ENCODE data around the gene TCEAL3.
"Not testable (repeated sequence)": the region's sequence is repeated elsewhere in the genome, so short reads cannot be mapped to it uniquely, and the experiment has no call there.

Gene TCEAL3

GRCh38 chrX:103586314-103586646 is 21.5 kb upstream of the TCEAL3 start:
- Histone ChIP-seq H3K9me3 (ENCODE audit: control insufficient read depth, insufficient read depth, low read length) (no peaks in the 10 kb centered on the region), H3K4me1 (ENCODE audit: control insufficient read depth, insufficient read depth, low read length) (no peaks in the 10 kb centered on the region), H3K27me3 (ENCODE audit: control insufficient read depth, insufficient read depth, low read length) (no peaks in the 10 kb centered on the region), H3K36me3 (ENCODE audit: control insufficient read depth, insufficient read depth, low read length) (no peaks in the 10 kb centered on the region; the same call in 1 of the 2 replicates), H3K27ac (ENCODE audit: low read length) (no peak overlapping the region), H3K4me3 (ENCODE audit: low read length) (peak overlapping the region; percentile 93; the same call in 1 of the 2 replicates)
- WGBS (ENCODE audit: insufficient coverage, insufficient read length), result no CpG with 5 or more reads among the region's 5 CpGs
- DNase-seq (ENCODE audit: low read depth, low spot score), result no peak

GRCh38 chrX:103586659-103587058 is 21.1 kb upstream of the TCEAL3 start:
- no peaks in the 10 kb centered on the region for H3K27me3 ChIP-seq (ENCODE audit: control insufficient read depth, insufficient read depth, low read length)
- H3K36me3 ChIP-seq (ENCODE audit: control insufficient read depth, insufficient read depth, low read length), result no peaks in the 10 kb centered on the region; the same call in 1 of the 2 replicates
- H3K27ac ChIP-seq (ENCODE audit: low read length), result no peak overlapping the region
- H3K9me3 ChIP-seq (ENCODE audit: control insufficient read depth, insufficient read depth, low read length), result no peaks in the 10 kb centered on the region
- WGBS (ENCODE audit: insufficient coverage, insufficient read length), result no CpG with 5 or more reads among the region's 4 CpGs
- no peaks in the 10 kb centered on the region for H3K4me1 ChIP-seq (ENCODE audit: control insufficient read depth, insufficient read depth, low read length)
- DNase-seq (ENCODE audit: low read depth, low spot score), result no peak
- H3K4me3 ChIP-seq (ENCODE audit: low read length), result no peak overlapping the region

GRCh38 chrX:103592295-103592694 is 15.5 kb upstream of the TCEAL3 start:
- H3K4me1 ChIP-seq (ENCODE audit: control insufficient read depth, insufficient read depth, low read length); H3K27ac ChIP-seq (ENCODE audit: low read length); H3K27me3 ChIP-seq (ENCODE audit: control insufficient read depth, insufficient read depth, low read length); DNase-seq (ENCODE audit: low read depth, low spot score); H3K9me3 ChIP-seq (ENCODE audit: control insufficient read depth, insufficient read depth, low read length); H3K36me3 ChIP-seq (ENCODE audit: control insufficient read depth, insufficient read depth, low read length); H3K4me3 ChIP-seq (ENCODE audit: low read length): not testable (repeated sequence)
- no CpG with 5 or more reads among the region's 1 CpG for WGBS (ENCODE audit: insufficient coverage, insufficient read length)

- DNase-seq (ENCODE audit: low read depth, low spot score); H3K27ac ChIP-seq (ENCODE audit: low read length); H3K4me1 ChIP-seq (ENCODE audit: control insufficient read depth, insufficient read depth, low read length); H3K9me3 ChIP-seq (ENCODE audit: control insufficient read depth, insufficient read depth, low read length); H3K27me3 ChIP-seq (ENCODE audit: control insufficient read depth, insufficient read depth, low read length); H3K36me3 ChIP-seq (ENCODE audit: control insufficient read depth, insufficient read depth, low read length); H3K4me3 ChIP-seq (ENCODE audit: low read length): not testable (repeated sequence)
- WGBS (ENCODE audit: insufficient coverage, insufficient read length), result no CpG with 5 or more reads among the region's 6 CpGs
Measured at GRCh38 chrX:103595202-103595601, 12.6 kb upstream of the TCEAL3 start.

GRCh38 chrX:103608306-103608963 is 672 bp downstream of the TCEAL3 start:
- Histone ChIP-seq H3K27me3 (ENCODE audit: control insufficient read depth, insufficient read depth, low read length) (no peaks in the 10 kb centered on the region), H3K4me1 (ENCODE audit: control insufficient read depth, insufficient read depth, low read length) (no peaks in the 10 kb centered on the region), H3K9me3 (ENCODE audit: control insufficient read depth, insufficient read depth, low read length) (no peaks in the 10 kb centered on the region), H3K27ac (ENCODE audit: low read length) (no peak overlapping the region), H3K4me3 (ENCODE audit: low read length) (peak overlapping the region; percentile 75; the same call in 1 of the 2 replicates), H3K36me3 (ENCODE audit: control insufficient read depth, insufficient read depth, low read length) (no peaks in the 10 kb centered on the region)
- no peak for DNase-seq (ENCODE audit: low read depth, low spot score)
- WGBS (ENCODE audit: insufficient coverage, insufficient read length), result no CpG with 5 or more reads among the region's 21 CpGs

- Histone ChIP-seq H3K27ac (ENCODE audit: low read length) (no peak overlapping the region), H3K27me3 (ENCODE audit: control insufficient read depth, insufficient read depth, low read length) (no peaks in the 10 kb centered on the region), H3K36me3 (ENCODE audit: control insufficient read depth, insufficient read depth, low read length) (no peaks in the 10 kb centered on the region), H3K4me1 (ENCODE audit: control insufficient read depth, insufficient read depth, low read length) (no peaks in the 10 kb centered on the region), H3K4me3 (ENCODE audit: low read length) (no peak overlapping the region), H3K9me3 (ENCODE audit: control insufficient read depth, insufficient read depth, low read length) (no peaks in the 10 kb centered on the region)
- no CpG with 5 or more reads among the region's 1 CpG for WGBS (ENCODE audit: insufficient coverage, insufficient read length)
- DNase-seq (ENCODE audit: low read depth, low spot score), result no peak
Measured at GRCh38 chrX:103610282-103610681, 2.5 kb downstream of the TCEAL3 start.

- H3K27me3 ChIP-seq (ENCODE audit: control insufficient read depth, insufficient read depth, low read length), result no peaks in the 10 kb centered on the region
- no peaks in the 10 kb centered on the region for H3K9me3 ChIP-seq (ENCODE audit: control insufficient read depth, insufficient read depth, low read length)
- DNase-seq (ENCODE audit: low read depth, low spot score), result no peak
- no peak overlapping the region for H3K4me3 ChIP-seq (ENCODE audit: low read length)
- no CpG with 5 or more reads among the region's 1 CpG for WGBS (ENCODE audit: insufficient coverage, insufficient read length)
- no peaks in the 10 kb centered on the region for H3K4me1 ChIP-seq (ENCODE audit: control insufficient read depth, insufficient read depth, low read length)
- H3K36me3 ChIP-seq (ENCODE audit: control insufficient read depth, insufficient read depth, low read length), result no peaks in the 10 kb centered on the region
- no peak overlapping the region for H3K27ac ChIP-seq (ENCODE audit: low read length)
Measured at GRCh38 chrX:103613362-103613890, 5.7 kb downstream of the TCEAL3 start.

GRCh38 chrX:103614999-103615398 is 7.2 kb downstream of the TCEAL3 start:
- Histone ChIP-seq H3K36me3 (ENCODE audit: control insufficient read depth, insufficient read depth, low read length) (no peaks in the 10 kb centered on the region), H3K4me1 (ENCODE audit: control insufficient read depth, insufficient read depth, low read length) (no peaks in the 10 kb centered on the region), H3K27ac (ENCODE audit: low read length) (no peak overlapping the region), H3K9me3 (ENCODE audit: control insufficient read depth, insufficient read depth, low read length) (no peaks in the 10 kb centered on the region), H3K27me3 (ENCODE audit: control insufficient read depth, insufficient read depth, low read length) (no peaks in the 10 kb centered on the region), H3K4me3 (ENCODE audit: low read length) (no peak overlapping the region)
- DNase-seq (ENCODE audit: low read depth, low spot score), result no peak
- WGBS (ENCODE audit: insufficient coverage, insufficient read length), result no CpG with 5 or more reads among the region's 1 CpG

- no peak overlapping the region for H3K27ac ChIP-seq (ENCODE audit: low read length)
- H3K9me3 ChIP-seq (ENCODE audit: control insufficient read depth, insufficient read depth, low read length), result no peaks in the 10 kb centered on the region
- H3K36me3 ChIP-seq (ENCODE audit: control insufficient read depth, insufficient read depth, low read length), result no peaks in the 10 kb centered on the region
- no peak for DNase-seq (ENCODE audit: low read depth, low spot score)
- no peaks in the 10 kb centered on the region for H3K27me3 ChIP-seq (ENCODE audit: control insufficient read depth, insufficient read depth, low read length)
- H3K4me1 ChIP-seq (ENCODE audit: control insufficient read depth, insufficient read depth, low read length), result no peaks in the 10 kb centered on the region
- H3K4me3 ChIP-seq (ENCODE audit: low read length), result no peak overlapping the region
Measured at GRCh38 chrX:103615781-103616371, 8.1 kb downstream of the TCEAL3 start.

- no CpG with 5 or more reads among the region's 1 CpG for WGBS (ENCODE audit: insufficient coverage, insufficient read length)
- no peaks in the 10 kb centered on the region for H3K9me3 ChIP-seq (ENCODE audit: control insufficient read depth, insufficient read depth, low read length)
- DNase-seq (ENCODE audit: low read depth, low spot score), result no peak
- no peak overlapping the region for H3K27ac ChIP-seq (ENCODE audit: low read length)
- no peaks in the 10 kb centered on the region for H3K36me3 ChIP-seq (ENCODE audit: control insufficient read depth, insufficient read depth, low read length)
- no peak overlapping the region for H3K4me3 ChIP-seq (ENCODE audit: low read length)
- H3K4me1 ChIP-seq (ENCODE audit: control insufficient read depth, insufficient read depth, low read length), result no peaks in the 10 kb centered on the region
- H3K27me3 ChIP-seq (ENCODE audit: control insufficient read depth, insufficient read depth, low read length), result no peaks in the 10 kb centered on the region
Measured at GRCh38 chrX:103616676-103617186, 9.0 kb downstream of the TCEAL3 start.

- Histone ChIP-seq H3K27ac (ENCODE audit: low read length) (no peak overlapping the region), H3K4me3 (ENCODE audit: low read length) (no peak overlapping the region), H3K36me3 (ENCODE audit: control insufficient read depth, insufficient read depth, low read length) (no peaks in the 10 kb centered on the region), H3K4me1 (ENCODE audit: control insufficient read depth, insufficient read depth, low read length) (no peaks in the 10 kb centered on the region), H3K27me3 (ENCODE audit: control insufficient read depth, insufficient read depth, low read length) (no peaks in the 10 kb centered on the region), H3K9me3 (ENCODE audit: control insufficient read depth, insufficient read depth, low read length) (no peaks in the 10 kb centered on the region)
- no CpG with 5 or more reads among the region's 4 CpGs for WGBS (ENCODE audit: insufficient coverage, insufficient read length)
- no peak for DNase-seq (ENCODE audit: low read depth, low spot score)
Measured at GRCh38 chrX:103624111-103624510, 16.3 kb downstream of the TCEAL3 start.
